H9 (cell line): ENCODE measurements around the gene TSPEAR. TPM values are rescaled to one million over a fixed set of nuclear protein-coding genes. Genes with fewer than 3 reads are reported as not detected.

Experiments used
- DNase-seq: peaks from one replicate; pipeline ENCODE4 v3.0.0-alpha.2; 2017
- H2AFZ ChIP-seq: one replicate; pipeline ENCODE4 v1.6.1; 2013; ENCODE audit warnings: mild to moderate bottlenecking, low read length, control low read depth, moderate library complexity
- H2AK5ac ChIP-seq: 2 replicates; pipeline ENCODE4 v1.6.1; 2013; ENCODE audit warnings: low read length, control low read depth, mixed read lengths; ENCODE audit not compliant: insufficient read length
- H2BK120ac ChIP-seq: one replicate; pipeline ENCODE4 v1.6.1; 2013; ENCODE audit warnings: low read depth, mild to moderate bottlenecking, low read length, control low read depth, inconsistent platforms; ENCODE audit not compliant: poor library complexity, severe bottlenecking
- H2BK12ac ChIP-seq: 2 replicates; pipeline ENCODE4 v1.6.1; 2013; ENCODE audit warnings: low read length, control low read depth, mixed read lengths, low read depth; ENCODE audit not compliant: insufficient read length
- H2BK15ac ChIP-seq: 2 replicates; pipeline ENCODE4 v1.6.1; 2013; ENCODE audit warnings: low read depth, low read length, control low read depth
- H2BK20ac ChIP-seq: one replicate; pipeline ENCODE4 v1.6.1; 2013; ENCODE audit warnings: low read depth, mild to moderate bottlenecking, low read length, control low read depth, inconsistent platforms; ENCODE audit not compliant: poor library complexity, severe bottlenecking
- H2BK5ac ChIP-seq: 2 replicates; pipeline ENCODE4 v1.6.1; 2013; ENCODE audit warnings: low read length, control low read depth, mixed read lengths; ENCODE audit not compliant: insufficient read length
- H3K14ac ChIP-seq: 2 replicates; pipeline ENCODE4 v1.6.1; 2013; ENCODE audit warnings: low read length, control low read depth; ENCODE audit not compliant: insufficient read depth
- H3K18ac ChIP-seq: 2 replicates; pipeline ENCODE4 v1.6.1; 2013; ENCODE audit warnings: low read depth, mild to moderate bottlenecking, mixed read lengths, low read length, control low read depth; ENCODE audit not compliant: insufficient read length
- H3K23ac ChIP-seq: 2 replicates; pipeline ENCODE4 v1.6.1; 2013; ENCODE audit warnings: low read length, control low read depth, mixed read lengths, low read depth; ENCODE audit not compliant: insufficient read length
- H3K23me2 ChIP-seq: 2 replicates; pipeline ENCODE4 v1.6.1; 2013; ENCODE audit warnings: low read depth, mild to moderate bottlenecking, mixed read lengths, low read length, control low read depth; ENCODE audit not compliant: insufficient read length, poor library complexity, severe bottlenecking
- H3K27ac ChIP-seq: 2 replicates; pipeline ENCODE4 v1.5.1; 2013; ENCODE audit warnings: low read length, control low read depth, mixed read lengths, low read depth; ENCODE audit not compliant: insufficient read length
- H3K27me3 ChIP-seq: 2 replicates; pipeline ENCODE4 v1.6.1; 2013; ENCODE audit warnings: low read length, control low read depth, inconsistent platforms; ENCODE audit not compliant: insufficient read depth
- H3K4ac ChIP-seq: 2 replicates; pipeline ENCODE4 v1.6.1; 2013; ENCODE audit warnings: low read depth, mild to moderate bottlenecking, control low read depth, inconsistent platforms, low read length, moderate library complexity
- H3K4me1 ChIP-seq: 2 replicates; pipeline ENCODE4 v1.6.1; 2013; ENCODE audit warnings: low read length, control low read depth, inconsistent platforms; ENCODE audit not compliant: insufficient read depth
- H3K4me2 ChIP-seq: 2 replicates; pipeline ENCODE4 v1.6.1; 2013; ENCODE audit warnings: low read length, control low read depth, mixed read lengths; ENCODE audit not compliant: insufficient read length, insufficient read depth
- H3K56ac ChIP-seq: 2 replicates; pipeline ENCODE4 v1.6.1; 2013; ENCODE audit warnings: low read depth, mild to moderate bottlenecking, mixed read lengths, low read length, control low read depth; ENCODE audit not compliant: insufficient read length
- H3K79me1 ChIP-seq: 2 replicates; pipeline ENCODE4 v1.6.1; 2013; ENCODE audit warnings: low read depth, mild to moderate bottlenecking, moderate library complexity, low read length, control low read depth, inconsistent platforms; ENCODE audit not compliant: insufficient read depth, poor library complexity, severe bottlenecking
- H3K79me2 ChIP-seq: 2 replicates; pipeline ENCODE4 v1.6.1; 2013; ENCODE audit warnings: low read length, control low read depth, inconsistent platforms; ENCODE audit not compliant: insufficient read depth
- H3K9ac ChIP-seq: 2 replicates; pipeline ENCODE4 v1.6.1; 2013; ENCODE audit warnings: low read length, control low read depth, mixed read lengths; ENCODE audit not compliant: insufficient read length; ENCODE audit errors: extremely low read depth
- H3K9me3 ChIP-seq: one replicate; pipeline ENCODE4 v1.6.1; 2013; ENCODE audit warnings: low read depth, low read length, inconsistent platforms; ENCODE audit not compliant: control insufficient read depth
- H3T11ph ChIP-seq: one replicate; pipeline ENCODE4 v1.6.1; 2013; ENCODE audit warnings: mild to moderate bottlenecking, low read length, control low read depth, inconsistent platforms
- H4K20me1 ChIP-seq: one replicate; pipeline ENCODE4 v1.6.1; 2013; ENCODE audit not compliant: control insufficient read depth, insufficient read length, insufficient read depth
- H4K5ac ChIP-seq: 2 replicates; pipeline ENCODE4 v1.6.1; 2013; ENCODE audit warnings: low read depth, mild to moderate bottlenecking, mixed read lengths, low read length, control low read depth; ENCODE audit not compliant: insufficient read length
- H4K8ac ChIP-seq: replicated peaks from 2 replicates; pipeline ENCODE4 v1.6.1; 2013; ENCODE audit warnings: low read length, control low read depth, mixed read lengths, low read depth; ENCODE audit not compliant: insufficient read length
- H4K91ac ChIP-seq: 2 replicates; pipeline ENCODE4 v1.6.1; 2013; ENCODE audit warnings: low read depth, mild to moderate bottlenecking, moderate library complexity, mixed read lengths, low read length, control low read depth; ENCODE audit not compliant: insufficient read length
- H3K27ac Mint-ChIP-seq, 3 experiments: 2 replicates in 2 of 3; 3 replicates in 1 of 3; pipeline ENCODE4 v1.8.0; 2020 to 2021; ENCODE audit warnings: mixed read lengths in 3 of 3, mild to moderate bottlenecking in 1 of 3, moderate library complexity in 1 of 3
- H3K27me3 Mint-ChIP-seq: 2 replicates; pipeline ENCODE4 v1.8.0; 2021; ENCODE audit warnings: low read depth, mild to moderate bottlenecking, moderate library complexity, mixed read lengths
- H3K36me3 Mint-ChIP-seq, 3 experiments: 2 replicates in 2 of 3; 3 replicates in 1 of 3; pipeline ENCODE4 v1.8.0; 2020 to 2021; ENCODE audit warnings: low read depth in 3 of 3, mixed read lengths in 3 of 3; ENCODE audit not compliant: insufficient read depth in 1 of 3
- H3K4me1 Mint-ChIP-seq, 2 experiments: 2 replicates each; pipeline ENCODE4 v1.8.0; 2020; ENCODE audit warnings: mixed read lengths in 2 of 2
- H3K4me3 Mint-ChIP-seq, 2 experiments: 2 replicates in 1 of 2; 3 replicates in 1 of 2; pipeline ENCODE4 v1.8.0; 2020 to 2021; ENCODE audit warnings: mild to moderate bottlenecking in 2 of 2, mixed read lengths in 2 of 2, moderate library complexity in 1 of 2
- H3K9me3 Mint-ChIP-seq, 2 experiments: 2 replicates in 1 of 2; 3 replicates in 1 of 2; pipeline ENCODE4 v1.8.0; 2020; ENCODE audit warnings: mild to moderate bottlenecking in 2 of 2, mixed read lengths in 2 of 2, moderate library complexity in 1 of 2
- WGBS: extraction: QIAGEN DNeasy Blood & Tissue Kit; methylation state at CpG from one replicate; pipeline ENCODE4 v1.1.7; 2013; ENCODE audit warnings: missing lambda C conversion rate, low lambda C conversion rate, mixed read lengths; ENCODE audit not compliant: insufficient read length; ENCODE audit errors: extremely low coverage; 5-methylcytosine and 5-hydroxymethylcytosine counted together
- total RNA-seq: library from RNA; stranded (reverse); gene quantifications from 2 replicates; pipeline ENCODE4 v1.2.1, GENCODE V29; 2021
- TF ChIP-seq, protein P1 (sequence below): fragments of 200-600 bp; sonication (generic); conservative IDR thresholded peaks from 3 replicates; pipeline ENCODE4 v1.8.0; 2021; ENCODE audit warnings: antibody characterized with exemption, mild to moderate bottlenecking

Gene TSPEAR
- total RNA-seq, 1 experiment from 2014 or later, result 1.3 TPM

GRCh38 chr21:44507673-44508425 is 203.5 kb downstream of the TSPEAR start:
- no peak overlapping the region for H4K8ac ChIP-seq
- DNase-seq, result no peak
- H3K4me1 ChIP-seq, result no peaks in the 10 kb centered on the region
- no peaks in the 10 kb centered on the region for H3K79me2 ChIP-seq
- peaks cover 0 to 5% of the 10 kb centered on the region in 2 experiments; a peak in 2 of 4 replicates for H3K4me1 Mint-ChIP-seq
- H3K18ac ChIP-seq, result no peak overlapping the region
- no peaks in the 10 kb centered on the region for H3K27me3 ChIP-seq
- no peak overlapping the region for H2BK120ac ChIP-seq
- no peak overlapping the region for H2BK20ac ChIP-seq
- no peak overlapping the region for H3T11ph ChIP-seq
- H2BK12ac ChIP-seq, result no peak overlapping the region
- no peaks in the 10 kb centered on the region for H3K23me2 ChIP-seq
- no peak overlapping the region for H3K56ac ChIP-seq
- no peak overlapping the region for H3K14ac ChIP-seq
- no peaks in the 10 kb centered on the region for H3K27me3 Mint-ChIP-seq
- H3K4me3 Mint-ChIP-seq, result no peak overlapping the region
- H3K27ac Mint-ChIP-seq, result no peak overlapping the region
- H2BK15ac ChIP-seq, result no peak overlapping the region
- peaks cover 5% of the 10 kb centered on the region for H4K20me1 ChIP-seq
- H3K4me2 ChIP-seq, result no peak overlapping the region
- H3K4ac ChIP-seq, result no peak overlapping the region
- H2AK5ac ChIP-seq, result no peak overlapping the region
- no peaks in the 10 kb centered on the region for H3K9me3 ChIP-seq
- no peak overlapping the region for H4K5ac ChIP-seq
- no peak overlapping the region for H4K91ac ChIP-seq
- TF ChIP-seq, protein P1, sequence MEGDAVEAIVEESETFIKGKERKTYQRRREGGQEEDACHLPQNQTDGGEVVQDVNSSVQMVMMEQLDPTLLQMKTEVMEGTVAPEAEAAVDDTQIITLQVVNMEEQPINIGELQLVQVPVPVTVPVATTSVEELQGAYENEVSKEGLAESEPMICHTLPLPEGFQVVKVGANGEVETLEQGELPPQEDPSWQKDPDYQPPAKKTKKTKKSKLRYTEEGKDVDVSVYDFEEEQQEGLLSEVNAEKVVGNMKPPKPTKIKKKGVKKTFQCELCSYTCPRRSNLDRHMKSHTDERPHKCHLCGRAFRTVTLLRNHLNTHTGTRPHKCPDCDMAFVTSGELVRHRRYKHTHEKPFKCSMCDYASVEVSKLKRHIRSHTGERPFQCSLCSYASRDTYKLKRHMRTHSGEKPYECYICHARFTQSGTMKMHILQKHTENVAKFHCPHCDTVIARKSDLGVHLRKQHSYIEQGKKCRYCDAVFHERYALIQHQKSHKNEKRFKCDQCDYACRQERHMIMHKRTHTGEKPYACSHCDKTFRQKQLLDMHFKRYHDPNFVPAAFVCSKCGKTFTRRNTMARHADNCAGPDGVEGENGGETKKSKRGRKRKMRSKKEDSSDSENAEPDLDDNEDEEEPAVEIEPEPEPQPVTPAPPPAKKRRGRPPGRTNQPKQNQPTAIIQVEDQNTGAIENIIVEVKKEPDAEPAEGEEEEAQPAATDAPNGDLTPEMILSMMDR, result no peak
- no peak overlapping the region for H2BK5ac ChIP-seq
- H3K36me3 Mint-ChIP-seq, result peaks cover 0 to 6% (median 3%) of the 10 kb centered on the region in 3 experiments; a peak in 4 of 7 replicates
- no peaks in the 10 kb centered on the region for H3K9me3 Mint-ChIP-seq
- H3K27ac ChIP-seq, result no peak overlapping the region
- no CpG with 5 or more reads among the region's 26 CpGs for WGBS
- H3K9ac ChIP-seq, result no peak overlapping the region
- H3K79me1 ChIP-seq, result no peaks in the 10 kb centered on the region
- no peak overlapping the region for H2AFZ ChIP-seq
- no peak overlapping the region for H3K23ac ChIP-seq
